ENCODE measurements around the gene GLCE. TPM values are rescaled to one million over a fixed set of nuclear protein-coding genes. Genes with fewer than 3 reads are reported as not detected.

Gene GLCE
- total and polyA plus RNA-seq, 9 of the 15 experiments (the other 6 are each of a cell fraction or from before 2014, with no cell fraction given), result 4.6 to 12.3 (median 10.6) TPM

GRCh38 chr15:69154684-69155083 lies 5.8 kb upstream of the GLCE start (continued):
- TF ChIP-seq HES1 (IDR thresholded peaks at IDR 0.05; ENCODE audit: low read depth), result no peak
- TF ChIP-seq ZBTB2 (IDR thresholded peaks at IDR 0.05), result no peak

- Histone ChIP-seq H3K27me3 (ENCODE audit: control insufficient read depth in 2 of 2, insufficient read depth in 2 of 2, low read length in 2 of 2) (peaks cover 0 to 3% of the 10 kb centered on the region in 2 experiments; a peak in 2 of 5 replicates), H4K20me1 (replicated peaks; ENCODE audit: control insufficient read depth, insufficient read depth, low read length) (peaks cover 5% of the 10 kb centered on the region; the same call in 1 of the 2 replicates), H2AFZ (ENCODE audit: low read depth, low read length) (no peak overlapping the region), H3K9me3 (replicated peaks; ENCODE audit: control insufficient read depth, insufficient read depth, low read depth, low read length) (no peaks in the 10 kb centered on the region), H3K79me2 (ENCODE audit: control insufficient read depth, insufficient read depth, low read length) (0 out of 3 replicates have a peak, but pooled peaks cover 2% of the 10 kb centered on the region), H3K9me1 (ENCODE audit: control insufficient read depth, insufficient read depth, low read length) (no peaks in the 10 kb centered on the region), H3K4me3 (no peak overlapping the region), H3K36me3 (ENCODE audit: control insufficient read depth, insufficient read depth, low read length) (no peaks in the 10 kb centered on the region), H3K4me1 (replicated peaks in 1 of 2; ENCODE audit: control insufficient read depth in 2 of 2, insufficient read depth in 2 of 2, low read length in 2 of 2) (peaks cover 20 to 23% of the 10 kb centered on the region in 2 experiments; a peak in 4 of 5 replicates), H3K9ac (ENCODE audit: insufficient read depth in 1 of 2, low read depth in 2 of 2, low read length in 2 of 2) (no peak overlapping the region), H3K27ac (ENCODE audit: extremely low read depth, low read depth, low read length) (no peak overlapping the region), H3K4me2 (ENCODE audit: insufficient read depth, low read length) (no peak overlapping the region)
- no TSS peak for BruUV-seq (replicated peaks)
- 33% methylated on average over 6 of the region's 6 CpGs for WGBS (ENCODE audit: insufficient coverage, low coverage, missing lambda C conversion rate)
- ATAC-seq (no peak), DNase-seq (ENCODE audit: extremely low read depth in 1 of 4, low spot score in 3 of 4) (no peak), FAIRE-seq (no peak)
- TF ChIP-seq SOX6 (IDR thresholded peaks at IDR 0.05) (no peak), ZNF766 (CRISPR knock-in tag; conservative IDR thresholded peaks at IDR 0.05) (no peak), IRF1 (CRISPR knock-in tag; IDR thresholded peaks at IDR 0.05; ENCODE audit: borderline replicate concordance) (no peak), HNRNPUL1 (IDR thresholded peaks at IDR 0.05; ENCODE audit: low read length) (no peak), RFX1 (IDR thresholded peaks at IDR 0.05) (no peak), ZNF408 (CRISPR knock-in tag; IDR thresholded peaks at IDR 0.05; ENCODE audit: low read depth) (no peak), ZFP1 (CRISPR knock-in tag; IDR thresholded peaks at IDR 0.05) (no peak), HNRNPH1 (optimal IDR thresholded peaks at IDR 0.05; ENCODE audit: low read depth, low read length) (no peak), CHD1 (IDR thresholded peaks at IDR 0.05; ENCODE audit: low read length) (no peak), ZSCAN29 (IDR thresholded peaks at IDR 0.05) (no peak)
- in situ Hi-C loops (cut with MboI) (no loop called here), intact Hi-C loops (cut with micrococcal nuclease) (no loop called here)
- ChIA-PET POLR2A (interaction anchor here (1.3 kb wide), 1 partner anchor 42 kb away, joined by 3 read pairs; no protein-coding TSS in a partner anchor), CTCF (ENCODE audit: low intra/inter-chr PET ratio) (no interaction called here)
These were observed 3.6 kb upstream of the GLCE start for GRCh38 chr15:69156736-69157381.
